K562 (cell line): ENCODE measurements around the gene SRRT. TPM values are rescaled to one million over a fixed set of nuclear protein-coding genes. Genes with fewer than 3 reads are reported as not detected.

Source experiments
- ATAC-seq: fragments of 200-7000 bp; cut with Tn5 transposase; 3 replicates; pipeline ENCODE4 v1.9.1; 2020; ENCODE audit warnings: moderate library complexity
- BruUV-seq: library from RNA; stranded (reverse); fragments of 400-500 nt; replicated peaks from 2 replicates; lab custom pipeline; 2021; lab: Mats Ljungman, UMichigan
- CTCF ChIA-PET: fragments of 300-600 bp; formaldehyde crosslinking; extraction: SDS; loops from one replicate; lab custom pipeline; 2021; ENCODE audit warnings: low intra/inter-chr PET ratio; lab: Yijun Ruan, JAX
- POLR2A ChIA-PET: fragments of 300-600, 350-650 bp; sonication (Branson Sonifier 250); formaldehyde crosslinking; extraction: SDS; loops from one replicate; lab custom pipeline; 2021; ENCODE audit warnings: antibody characterized with exemption, inconsistent platforms; lab: Yijun Ruan, JAX
- DNase-seq, 4 experiments: peaks; one replicate each; pipeline versions ENCODE4 v3.0.0 to v3.0.0-alpha.2; 2011 to 2018; ENCODE audit warnings: low spot score in 3 of 4, mixed read lengths in 3 of 4; ENCODE audit errors: extremely low read depth in 1 of 4
- FAIRE-seq: peaks from 2 replicates; lab custom pipeline; 2011; peaks lifted over from hg19 to GRCh38; lab: Jason Lieb, UNC
- H2AFZ ChIP-seq: 2 replicates; pipeline ENCODE4 v1.6.0; 2011; ENCODE audit warnings: low read depth, low read length, control low read depth, inconsistent platforms
- H3K27ac ChIP-seq: fragments of 200-600 bp; 3 replicates; pipeline ENCODE4 v1.8.0; 2011; ENCODE audit warnings: low read depth, mild to moderate bottlenecking, control low read depth, inconsistent platforms, low read length, moderate library complexity, mixed read lengths; ENCODE audit errors: extremely low read depth
- H3K27me3 ChIP-seq, 2 experiments: fragments of 300-600 bp in 1 of 2; 2 replicates in 1 of 2; 3 replicates in 1 of 2; pipeline versions ENCODE4 v1.6.0 to v1.8.0; 2011; ENCODE audit warnings: inconsistent platforms in 2 of 2, low read length in 2 of 2, mild to moderate bottlenecking in 1 of 2, mixed read lengths in 1 of 2, moderate library complexity in 1 of 2; ENCODE audit not compliant: control insufficient read depth in 2 of 2, insufficient read depth in 2 of 2
- H3K36me3 ChIP-seq: fragments of 300-600 bp; 3 replicates; pipeline ENCODE4 v1.8.0; 2011; ENCODE audit warnings: mild to moderate bottlenecking, low read length, inconsistent platforms; ENCODE audit not compliant: control insufficient read depth, insufficient read depth
- H3K4me1 ChIP-seq, 2 experiments: fragments of 200-600 bp in 1 of 2; replicated peaks in 1 of 2; 2 replicates in 1 of 2; 3 replicates in 1 of 2; pipeline versions ENCODE4 v1.5.1 to v1.8.0; 2011; ENCODE audit warnings: inconsistent platforms in 2 of 2, low read length in 2 of 2, mild to moderate bottlenecking in 1 of 2, mixed read lengths in 1 of 2, moderate library complexity in 1 of 2; ENCODE audit not compliant: control insufficient read depth in 2 of 2, insufficient read depth in 2 of 2
- H3K4me2 ChIP-seq: 2 replicates; pipeline ENCODE4 v1.6.1; 2011; ENCODE audit warnings: low read length, control low read depth, inconsistent platforms, mixed read lengths; ENCODE audit not compliant: insufficient read depth
- H3K4me3 ChIP-seq: fragments of 200-600 bp; sonication (generic), shearing (Covaris generic); 2 replicates; pipeline ENCODE4 v1.5.1; 2016; ENCODE audit warnings: control low read depth, inconsistent platforms
- H3K79me2 ChIP-seq: fragments of 200-600 bp; 3 replicates; pipeline ENCODE4 v1.8.0; 2011; ENCODE audit warnings: low read length, inconsistent platforms; ENCODE audit not compliant: control insufficient read depth, insufficient read depth
- H3K9ac ChIP-seq, 2 experiments: 2 replicates each; pipeline versions ENCODE4 v1.6.0 to v1.6.1; 2011; ENCODE audit warnings: low read depth in 2 of 2, low read length in 2 of 2, control low read depth in 1 of 2, inconsistent platforms in 1 of 2, mild to moderate bottlenecking in 1 of 2, mixed read lengths in 1 of 2; ENCODE audit not compliant: insufficient read depth in 1 of 2
- H3K9me1 ChIP-seq: one replicate; pipeline ENCODE4 v1.6.0; 2011; ENCODE audit warnings: inconsistent platforms, mild to moderate bottlenecking, low read length, moderate library complexity; ENCODE audit not compliant: control insufficient read depth, insufficient read depth
- H3K9me3 ChIP-seq: replicated peaks from 2 replicates; pipeline ENCODE4 v1.5.1; 2011; ENCODE audit warnings: low read depth, low read length, inconsistent platforms; ENCODE audit not compliant: control insufficient read depth, insufficient read depth
- H4K20me1 ChIP-seq: replicated peaks from 2 replicates; pipeline ENCODE4 v1.6.1; 2011; ENCODE audit warnings: low read length, inconsistent platforms, mixed read lengths; ENCODE audit not compliant: control insufficient read depth, insufficient read depth
- ATF4 ChIP-seq: fragments of 450-650 bp; formaldehyde crosslinking; IDR thresholded peaks from 2 replicates; pipeline ENCODE4 v1.4.0; 2022; ENCODE audit warnings: mild to moderate bottlenecking, moderate library complexity
- CREB1 ChIP-seq, 2 experiments: sonication (generic) in 1 of 2; formaldehyde crosslinking in 1 of 2; IDR thresholded peaks; 2 replicates each; pipeline versions ENCODE4 v1.6.1 to v1.8.0; 2012 to 2022; ENCODE audit warnings: inconsistent platforms in 1 of 2, mild to moderate bottlenecking in 1 of 2, missing genetic modification reagents in 1 of 2, moderate library complexity in 1 of 2
- CREM ChIP-seq: IDR thresholded peaks from 2 replicates; pipeline ENCODE4 v1.6.1; 2014; ENCODE audit warnings: antibody characterized with exemption, low read depth
- ID3 ChIP-seq, 2 experiments: fragments of 250-450 bp in 1 of 2; fragments of 450-650 bp in 1 of 2; sonication (Bioruptor Pico) in 1 of 2; IDR thresholded peaks; 2 replicates each; pipeline versions ENCODE4 v1.6.1 to v1.8.0; 2016 to 2021; ENCODE audit warnings: mild to moderate bottlenecking in 2 of 2, moderate library complexity in 2 of 2, missing compliant biosample characterization in 1 of 2, missing genetic modification characterization in 1 of 2
- MLLT1 ChIP-seq, 2 experiments: fragments of 450-650 bp; IDR thresholded peaks; 2 replicates each; pipeline ENCODE4 v1.6.1; 2016
- RAD51 ChIP-seq: fragments of 450-650 bp; IDR thresholded peaks from 2 replicates; pipeline ENCODE4 v1.7.1; 2016; ENCODE audit warnings: low read depth, mild to moderate bottlenecking, borderline replicate concordance
- SAP30 ChIP-seq: fragments of 200-600 bp; sonication (generic); IDR thresholded peaks from 2 replicates; pipeline ENCODE4 v1.6.1; 2012; ENCODE audit warnings: borderline replicate concordance, low read depth, mild to moderate bottlenecking, moderate library complexity, low read length, control low read depth, inconsistent platforms; ENCODE audit not compliant: insufficient read depth, poor library complexity, severe bottlenecking
- WHSC1 ChIP-seq: IDR thresholded peaks from one replicate; pipeline ENCODE4 v1.6.1; 2012; ENCODE audit warnings: low read length, control low read depth, inconsistent platforms
- ZBTB12 ChIP-seq: fragments of 250-450 bp; sonication (Bioruptor Pico); IDR thresholded peaks from 2 replicates; pipeline ENCODE4 v1.4.0; 2020
- ZBTB8A ChIP-seq: fragments of 450-650 bp; IDR thresholded peaks from 2 replicates; pipeline ENCODE4 v1.6.1; 2018; ENCODE audit warnings: mild to moderate bottlenecking, moderate library complexity; ENCODE audit not compliant: partially characterized antibody
- ZEB2 ChIP-seq: fragments of 450-650 bp; IDR thresholded peaks from 2 replicates; pipeline ENCODE4 v1.6.1; 2016
- ZNF146 ChIP-seq: IDR thresholded peaks from one replicate; pipeline ENCODE4 v1.6.1; 2018; ENCODE audit warnings: missing compliant biosample characterization; ENCODE audit not compliant: unreplicated experiment
- WGBS: fragments of 100-300 bp; shearing (Covaris generic); methylation state at CpG from one replicate; pipeline ENCODE4 v1.1.6; 2016; ENCODE audit warnings: low coverage, mixed read lengths; ENCODE audit not compliant: insufficient coverage; ENCODE audit errors: missing lambda C conversion rate; 5-methylcytosine and 5-hydroxymethylcytosine counted together
- in situ Hi-C: fragments of 300-500 bp; cut with MboI; formaldehyde crosslinking; loops from 4 replicates; pipeline ENCODE4 v1.15.0; 2018; ENCODE audit warnings: inconsistent platforms, mixed read lengths
- intact Hi-C: fragments of 100-400 bp; cut with micrococcal nuclease; formaldehyde crosslinking; loops from 2 replicates; pipeline ENCODE4 v1.14.2; 2022
- polyA plus RNA-seq, 8 experiments: library from polyadenylated mRNA; depleted of rRNA in 4 of 8; stranded (reverse) in 5 of 8; unstranded in 3 of 8; fragments of >200 nt; fragmentation: Nextera tagmentation in 2 of 8; fragmentation: Illumina TruSeq in 1 of 8; extraction: Ambion mirVana in 2 of 8; extraction: Trizol in 1 of 8; gene quantifications; 2 replicates each; pipeline versions ENCODE4 v1.2.1 to v1.2.3, GENCODE V29; 2011 to 2014; ENCODE audit warnings: inconsistent platforms in 1 of 8, missing spikeins in 1 of 8
- total RNA-seq, 7 experiments: library from RNA; depleted of rRNA in 6 of 7; stranded (reverse); fragments of >200 nt in 6 of 7; fragmentation: Illumina TruSeq in 2 of 7; extraction: Trizol in 2 of 7; gene quantifications; 2 replicates each; pipeline versions ENCODE4 v1.2.1 to v1.2.3, GENCODE V29; 2011 to 2021; ENCODE audit warnings: low replicate concordance in 1 of 7

Gene SRRT
- total and polyA plus RNA-seq, 9 of the 15 experiments (the other 6 are each of a cell fraction or from before 2014, with no cell fraction given): 10.3 to 263 (median 84.4) TPM

GRCh38 chr7:100878013-100878412, 3.1 kb downstream of the SRRT start:
- in situ Hi-C loops: no loop called here
- POLR2A ChIA-PET: interaction anchor here (0.5 to 6.2 kb wide), 3 partner anchors 9 to 50 kb away, joined by 4 to 144 read pairs (median 6); partner anchors contain the start of genes TRIP6 and UFSP1

GRCh38 chr7:100878685-100879084, 3.8 kb downstream of the SRRT start:
- WGBS: 84% methylated on average over 6 of the region's 6 CpGs
- POLR2A ChIA-PET: interaction anchor here (0.6 to 6.2 kb wide), 3 partner anchors 9 to 260 kb away, joined by 4 to 144 read pairs (median 6); partner anchors contain the start of genes TRIP6 and UFSP1
- H3K9me1 ChIP-seq: peaks cover 4% of the 10 kb centered on the region
- no peaks in the 10 kb centered on the region for H3K27me3 ChIP-seq
- no peak overlapping the region for H3K9ac ChIP-seq
- no peak for ATAC-seq
- H3K36me3 ChIP-seq: peaks cover 90% of the 10 kb centered on the region
- peaks cover 82% of the 10 kb centered on the region for H3K79me2 ChIP-seq
- no TSS peak for BruUV-seq
- in situ Hi-C loops: no loop called here
- no peak overlapping the region for H3K4me2 ChIP-seq
- peaks cover 18% of the 10 kb centered on the region; the same call in 1 of the 2 replicates for H4K20me1 ChIP-seq
- no peak for DNase-seq
- intact Hi-C loops: no loop called here
- H3K9me3 ChIP-seq: no peaks in the 10 kb centered on the region
- CTCF ChIA-PET: no interaction called here
- no peak overlapping the region for H2AFZ ChIP-seq
- H3K4me1 ChIP-seq: peaks cover 20 to 48% of the 10 kb centered on the region in 2 experiments; a peak in 4 of 5 replicates
- no peak overlapping the region for H3K4me3 ChIP-seq
- no peak for FAIRE-seq
- no peak overlapping the region for H3K27ac ChIP-seq
- TF ChIP-seq WHSC1 (no peak), MLLT1 (IDR thresholded peaks at IDR 0.05) (0 out of 4 replicates have a peak, but pooled peaks of 1 of the 2 experiments have one; percentile 16), RAD51 (no peak), SAP30 (no peak), ATF4 (CRISPR knock-in tag) (no peak), ZEB2 (no peak), ZBTB12 (CRISPR knock-in tag) (no peak)

More at GRCh38 chr7:100878013-100878412, 3.1 kb downstream of the SRRT start:
- peaks cover 4% of the 10 kb centered on the region for H3K9me1 ChIP-seq
- DNase-seq (no peak), ATAC-seq (no peak), FAIRE-seq (no peak)
- H3K79me2 ChIP-seq: peaks cover 79% of the 10 kb centered on the region
- TF ChIP-seq ID3 (CRISPR knock-in tag; IDR thresholded peaks at IDR 0.05) (no peak), ID3 (tag; IDR thresholded peaks at IDR 0.05) (no peak), ZBTB8A (no peak), CREM (no peak), CREB1 (IDR thresholded peaks at IDR 0.05) (no peak), CREB1 (CRISPR knock-in tag; IDR thresholded peaks at IDR 0.05) (peak; percentile 20; the same call in 1 of the 2 replicates), ZNF146 (CRISPR knock-in tag) (no peak)
- H4K20me1 ChIP-seq: peaks cover 15% of the 10 kb centered on the region; the same call in 1 of the 2 replicates
- no peak overlapping the region for H2AFZ ChIP-seq
- peaks cover 20 to 52% of the 10 kb centered on the region in 2 experiments; a peak in 4 of 5 replicates for H3K4me1 ChIP-seq
- intact Hi-C loops: no loop called here
- peaks cover 90% of the 10 kb centered on the region for H3K36me3 ChIP-seq
- H3K4me2 ChIP-seq: no peak overlapping the region
- CTCF ChIA-PET: no interaction called here
- WGBS: 90% methylated on average over 7 of the region's 7 CpGs
- no peaks in the 10 kb centered on the region for H3K9me3 ChIP-seq
- H3K27me3 ChIP-seq: no peaks in the 10 kb centered on the region
- H3K9ac ChIP-seq: peak overlapping the region in 1 of 2 experiments; percentile 41; a peak in 3 of 4 replicates
- no peak overlapping the region for H3K27ac ChIP-seq
- H3K4me3 ChIP-seq: no peak overlapping the region
- no TSS peak for BruUV-seq
